K562 (cell line): Measurements from ENCODE around the gene WDR90. TPM values are rescaled to one million over a fixed set of nuclear protein-coding genes. Genes with fewer than 3 reads are reported as not detected.
A peak's percentile ranks its signal among the peaks of the same experiment; 100 is the strongest.

Source experiments
- ATAC-seq: fragments of 200-7000 bp; cut with Tn5 transposase; 3 replicates; pipeline ENCODE4 v1.9.1; 2020; ENCODE audit warnings: moderate library complexity
- BruUV-seq: library from RNA; stranded (reverse); fragments of 400-500 nt; replicated peaks from 2 replicates; lab custom pipeline; 2021; lab: Mats Ljungman, UMichigan
- CTCF ChIA-PET: fragments of 300-600 bp; formaldehyde crosslinking; extraction: SDS; loops from one replicate; lab custom pipeline; 2021; ENCODE audit warnings: low intra/inter-chr PET ratio; lab: Yijun Ruan, JAX
- POLR2A ChIA-PET: fragments of 300-600, 350-650 bp; sonication (Branson Sonifier 250); formaldehyde crosslinking; extraction: SDS; loops from one replicate; lab custom pipeline; 2021; ENCODE audit warnings: antibody characterized with exemption, inconsistent platforms; lab: Yijun Ruan, JAX
- DNase-seq, 4 experiments: peaks; one replicate each; pipeline versions ENCODE4 v3.0.0 to v3.0.0-alpha.2; 2011 to 2018; ENCODE audit warnings: low spot score in 3 of 4, mixed read lengths in 3 of 4; ENCODE audit errors: extremely low read depth in 1 of 4
- FAIRE-seq: peaks from 2 replicates; lab custom pipeline; 2011; peaks lifted over from hg19 to GRCh38; lab: Jason Lieb, UNC
- H2AFZ ChIP-seq: 2 replicates; pipeline ENCODE4 v1.6.0; 2011; ENCODE audit warnings: low read depth, low read length, control low read depth, inconsistent platforms
- H3K27ac ChIP-seq: fragments of 200-600 bp; 3 replicates; pipeline ENCODE4 v1.8.0; 2011; ENCODE audit warnings: low read depth, mild to moderate bottlenecking, control low read depth, inconsistent platforms, low read length, moderate library complexity, mixed read lengths; ENCODE audit errors: extremely low read depth
- H3K27me3 ChIP-seq, 2 experiments: fragments of 300-600 bp in 1 of 2; 2 replicates in 1 of 2; 3 replicates in 1 of 2; pipeline versions ENCODE4 v1.6.0 to v1.8.0; 2011; ENCODE audit warnings: inconsistent platforms in 2 of 2, low read length in 2 of 2, mild to moderate bottlenecking in 1 of 2, mixed read lengths in 1 of 2, moderate library complexity in 1 of 2; ENCODE audit not compliant: control insufficient read depth in 2 of 2, insufficient read depth in 2 of 2
- H3K36me3 ChIP-seq: fragments of 300-600 bp; 3 replicates; pipeline ENCODE4 v1.8.0; 2011; ENCODE audit warnings: mild to moderate bottlenecking, low read length, inconsistent platforms; ENCODE audit not compliant: control insufficient read depth, insufficient read depth
- H3K4me1 ChIP-seq, 2 experiments: fragments of 200-600 bp in 1 of 2; replicated peaks in 1 of 2; 2 replicates in 1 of 2; 3 replicates in 1 of 2; pipeline versions ENCODE4 v1.5.1 to v1.8.0; 2011; ENCODE audit warnings: inconsistent platforms in 2 of 2, low read length in 2 of 2, mild to moderate bottlenecking in 1 of 2, mixed read lengths in 1 of 2, moderate library complexity in 1 of 2; ENCODE audit not compliant: control insufficient read depth in 2 of 2, insufficient read depth in 2 of 2
- H3K4me2 ChIP-seq: 2 replicates; pipeline ENCODE4 v1.6.1; 2011; ENCODE audit warnings: low read length, control low read depth, inconsistent platforms, mixed read lengths; ENCODE audit not compliant: insufficient read depth
- H3K4me3 ChIP-seq: fragments of 200-600 bp; sonication (generic), shearing (Covaris generic); 2 replicates; pipeline ENCODE4 v1.5.1; 2016; ENCODE audit warnings: control low read depth, inconsistent platforms
- H3K79me2 ChIP-seq: fragments of 200-600 bp; 3 replicates; pipeline ENCODE4 v1.8.0; 2011; ENCODE audit warnings: low read length, inconsistent platforms; ENCODE audit not compliant: control insufficient read depth, insufficient read depth
- H3K9ac ChIP-seq, 2 experiments: 2 replicates each; pipeline versions ENCODE4 v1.6.0 to v1.6.1; 2011; ENCODE audit warnings: low read depth in 2 of 2, low read length in 2 of 2, control low read depth in 1 of 2, inconsistent platforms in 1 of 2, mild to moderate bottlenecking in 1 of 2, mixed read lengths in 1 of 2; ENCODE audit not compliant: insufficient read depth in 1 of 2
- H3K9me1 ChIP-seq: one replicate; pipeline ENCODE4 v1.6.0; 2011; ENCODE audit warnings: inconsistent platforms, mild to moderate bottlenecking, low read length, moderate library complexity; ENCODE audit not compliant: control insufficient read depth, insufficient read depth
- H3K9me3 ChIP-seq: replicated peaks from 2 replicates; pipeline ENCODE4 v1.5.1; 2011; ENCODE audit warnings: low read depth, low read length, inconsistent platforms; ENCODE audit not compliant: control insufficient read depth, insufficient read depth
- H4K20me1 ChIP-seq: replicated peaks from 2 replicates; pipeline ENCODE4 v1.6.1; 2011; ENCODE audit warnings: low read length, inconsistent platforms, mixed read lengths; ENCODE audit not compliant: control insufficient read depth, insufficient read depth
- BRCA1 ChIP-seq, 2 experiments: fragments of 450-650 bp in 1 of 2; sonication (generic) in 1 of 2; formaldehyde crosslinking in 1 of 2; IDR thresholded peaks; 2 replicates each; pipeline versions ENCODE4 v1.5.0 to v1.6.1; 2017 to 2020; ENCODE audit warnings: mild to moderate bottlenecking in 1 of 2, missing genetic modification reagents in 1 of 2
- CLOCK ChIP-seq: fragments of 250-450 bp; sonication (Bioruptor Pico); IDR thresholded peaks from 2 replicates; pipeline ENCODE4 v1.4.0; 2020; ENCODE audit warnings: mild to moderate bottlenecking, moderate library complexity, borderline replicate concordance
- CREB1 ChIP-seq, 2 experiments: sonication (generic) in 1 of 2; formaldehyde crosslinking in 1 of 2; IDR thresholded peaks; 2 replicates each; pipeline versions ENCODE4 v1.6.1 to v1.8.0; 2012 to 2022; ENCODE audit warnings: inconsistent platforms in 1 of 2, mild to moderate bottlenecking in 1 of 2, missing genetic modification reagents in 1 of 2, moderate library complexity in 1 of 2
- EHMT2 ChIP-seq: fragments of 450-650 bp; IDR thresholded peaks from 2 replicates; pipeline ENCODE4 v1.6.1; 2018; ENCODE audit warnings: antibody characterized with exemption
- GABPA ChIP-seq: fragments of 200-800 bp; sonication (Bioruptor generic); conservative IDR thresholded peaks from 2 replicates; pipeline ENCODE4 v1.6.1; 2016; ENCODE audit warnings: low read depth, missing genetic modification characterization, missing compliant biosample characterization
- HMBOX1 ChIP-seq: sonication (generic); IDR thresholded peaks from 2 replicates; pipeline ENCODE4 v1.6.1; 2016
- HNRNPK ChIP-seq: fragments of 200-400 bp; formaldehyde crosslinking; IDR thresholded peaks from one replicate; pipeline ENCODE4 v1.6.1; 2018; ENCODE audit warnings: mild to moderate bottlenecking, low read depth, low read length; ENCODE audit not compliant: poor library complexity, severe bottlenecking
- HNRNPUL1 ChIP-seq: fragments of 200-400 bp; formaldehyde crosslinking; IDR thresholded peaks from 2 replicates; pipeline ENCODE4 v1.6.1; 2017; ENCODE audit warnings: low read length
- POU5F1 ChIP-seq: fragments of 150-350 bp; IDR thresholded peaks from 2 replicates; pipeline ENCODE4 v1.6.1; 2014; ENCODE audit warnings: borderline replicate concordance, low read length, low read depth, mild to moderate bottlenecking; ENCODE audit not compliant: partially characterized antibody
- SRSF9 ChIP-seq: fragments of 200-400 bp; formaldehyde crosslinking; IDR thresholded peaks from 2 replicates; pipeline ENCODE4 v1.6.1; 2017; ENCODE audit warnings: low read depth, low read length, borderline replicate concordance
- TBP ChIP-seq: optimal IDR thresholded peaks from 2 replicates; pipeline ENCODE3; 2011; ENCODE audit warnings: low read depth, low read length, improper control_type of control experiment
- ZNF277 ChIP-seq: fragments of 250-450 bp; sonication (Bioruptor Pico); IDR thresholded peaks from 2 replicates; pipeline ENCODE4 v1.8.0; 2022; ENCODE audit warnings: inconsistent platforms, mild to moderate bottlenecking, moderate library complexity, borderline replicate concordance
- ZNF395 ChIP-seq: fragments of 200-800 bp; sonication (Bioruptor generic); IDR thresholded peaks from 2 replicates; pipeline ENCODE4 v1.6.1; 2017; ENCODE audit warnings: missing genetic modification characterization, missing compliant biosample characterization
- WGBS: fragments of 100-300 bp; shearing (Covaris generic); methylation state at CpG from one replicate; pipeline ENCODE4 v1.1.6; 2016; ENCODE audit warnings: low coverage, mixed read lengths; ENCODE audit not compliant: insufficient coverage; ENCODE audit errors: missing lambda C conversion rate; 5-methylcytosine and 5-hydroxymethylcytosine counted together
- in situ Hi-C: fragments of 300-500 bp; cut with MboI; formaldehyde crosslinking; loops from 4 replicates; pipeline ENCODE4 v1.15.0; 2018; ENCODE audit warnings: inconsistent platforms, mixed read lengths
- intact Hi-C: fragments of 100-400 bp; cut with micrococcal nuclease; formaldehyde crosslinking; loops from 2 replicates; pipeline ENCODE4 v1.14.2; 2022
- polyA plus RNA-seq, 8 experiments: library from polyadenylated mRNA; depleted of rRNA in 4 of 8; stranded (reverse) in 5 of 8; unstranded in 3 of 8; fragments of >200 nt; fragmentation: Nextera tagmentation in 2 of 8; fragmentation: Illumina TruSeq in 1 of 8; extraction: Ambion mirVana in 2 of 8; extraction: Trizol in 1 of 8; gene quantifications; 2 replicates each; pipeline versions ENCODE4 v1.2.1 to v1.2.3, GENCODE V29; 2011 to 2014; ENCODE audit warnings: inconsistent platforms in 1 of 8, missing spikeins in 1 of 8
- total RNA-seq, 7 experiments: library from RNA; depleted of rRNA in 6 of 7; stranded (reverse); fragments of >200 nt in 6 of 7; fragmentation: Illumina TruSeq in 2 of 7; extraction: Trizol in 2 of 7; gene quantifications; 2 replicates each; pipeline versions ENCODE4 v1.2.1 to v1.2.3, GENCODE V29; 2011 to 2021; ENCODE audit warnings: low replicate concordance in 1 of 7

WDR90 gene
- total and polyA plus RNA-seq, 9 of the 15 experiments (the other 6 are each of a cell fraction or from before 2014, with no cell fraction given): 0.44 to 12.6 (median 3.3) TPM

- H3K27ac ChIP-seq: no peak overlapping the region
- TF ChIP-seq POU5F1: no peak
- no peak for TF ChIP-seq CREB1 (IDR thresholded peaks at IDR 0.05)
- no peak for TF ChIP-seq CREB1 (CRISPR knock-in tag; IDR thresholded peaks at IDR 0.05)
- TF ChIP-seq HNRNPUL1: no peak
- TF ChIP-seq ZNF277: no peak
- TF ChIP-seq EHMT2: no peak
- TF ChIP-seq HNRNPK: no peak
- TF ChIP-seq BRCA1 (IDR thresholded peaks at IDR 0.05): no peak
- TF ChIP-seq BRCA1 (CRISPR knock-in tag; IDR thresholded peaks at IDR 0.05): no peak
- TF ChIP-seq SRSF9: no peak
- TF ChIP-seq GABPA (tag): no peak
- no peak for TF ChIP-seq ZNF395
- TF ChIP-seq HMBOX1: no peak
- TF ChIP-seq CLOCK: no peak
- no peak for TF ChIP-seq TBP
Observed at GRCh38 chr16:652454-653305, 3.5 kb downstream of the WDR90 start.

More at GRCh38 chr16:652454-653305, 3.5 kb downstream of the WDR90 start:
- Histone ChIP-seq H3K9me3 (no peaks in the 10 kb centered on the region), H3K9me1 (no peaks in the 10 kb centered on the region), H3K79me2 (no peaks in the 10 kb centered on the region), H3K4me3 (no peak overlapping the region), H3K9ac (peak overlapping the region in 1 of 2 experiments; percentile 47; a peak in 1 of 4 replicates), H3K36me3 (peaks cover 8% of the 10 kb centered on the region; the same call in 1 of the 3 replicates), H3K4me2 (no peak overlapping the region), H2AFZ (no peak overlapping the region), H4K20me1 (no peaks in the 10 kb centered on the region), H3K4me1 (peaks cover 0 to 88% of the 10 kb centered on the region in 2 experiments; a peak in 2 of 5 replicates), H3K27me3 (no peaks in the 10 kb centered on the region)
- in situ Hi-C loops (no loop called here), intact Hi-C loops (no loop called here)
- POLR2A ChIA-PET: interaction anchor here (0.7 to 2.8 kb wide), 3 partner anchors 10 to 28 kb away, joined by 4 to 13 read pairs (median 4); partner anchors contain the start of genes MCRIP2, METTL26 and STUB1
- 59% methylated on average over 24 of the region's 28 CpGs for WGBS
- CTCF ChIA-PET: no interaction called here
- ATAC-seq (no peak), FAIRE-seq (no peak), DNase-seq (no peak)
- BruUV-seq: no TSS peak
